ENCODE results near the gene HAP1. TPM values are rescaled to one million over a fixed set of nuclear protein-coding genes. Genes with fewer than 3 reads are reported as not detected.

The HAP1 gene
- total RNA-seq, 1 experiment from 2014 or later = 3.2 TPM

- H3K4me1 ChIP-seq = peaks cover 8% of the 10 kb centered on the region; the same call in 1 of the 2 replicates
- no peaks in the 10 kb centered on the region for H3K27me3 ChIP-seq (replicated peaks; ENCODE audit: control insufficient read depth, insufficient read depth, low read length)
- H3K9me3 ChIP-seq = no peaks in the 10 kb centered on the region
- Mint-ChIP-seq H3K27me3 (ENCODE audit: insufficient read depth, unreplicated experiment) (no peaks in the 10 kb centered on the region), H3K27ac (ENCODE audit: unreplicated experiment) (peak overlapping the region; percentile 33), H3K9me3 (ENCODE audit: unreplicated experiment) (no peaks in the 10 kb centered on the region), H3K4me1 (ENCODE audit: low read depth, unreplicated experiment) (peaks cover 20% of the 10 kb centered on the region), H3K36me3 (ENCODE audit: insufficient read depth, unreplicated experiment) (peaks cover 81% of the 10 kb centered on the region), H3K4me3 (ENCODE audit: unreplicated experiment) (no peak overlapping the region)
- intact Hi-C loops (cut with micrococcal nuclease; ENCODE audit: unreplicated experiment) = no loop called here
- no TSS peak for BruUV-seq (replicated peaks)
- no peak for DNase-seq
- CTCF ChIA-PET = interaction anchor here (0.6 kb wide), 1 partner anchor 36 kb away, joined by 5 read pairs; no protein-coding TSS in a partner anchor
- POLR2A ChIA-PET = interaction anchor here (0.5 to 0.6 kb wide), 2 partner anchors 36 to 1278 kb away, joined by 4 to 6 read pairs; no protein-coding TSS in a partner anchor
- no peak overlapping the region for H3K4me3 ChIP-seq (ENCODE audit: low read depth, low read length)
- no peak for TF ChIP-seq CTCF (IDR thresholded peaks at IDR 0.05; ENCODE audit: insufficient read depth in 1 of 2, low read depth in 1 of 2, low read length in 1 of 2, severe bottlenecking in 1 of 2, unreplicated experiment in 1 of 2)
- H3K36me3 ChIP-seq (ENCODE audit: control insufficient read depth, insufficient read depth, low read length) = peaks cover 18% of the 10 kb centered on the region
Observed at GRCh38 chr17:41692722-41693521, 41.5 kb downstream of the HAP1 start.

- Mint-ChIP-seq H3K36me3 (ENCODE audit: insufficient read depth, unreplicated experiment) (peaks cover 87% of the 10 kb centered on the region), H3K4me1 (ENCODE audit: low read depth, unreplicated experiment) (peaks cover 24% of the 10 kb centered on the region), H3K9me3 (ENCODE audit: unreplicated experiment) (no peaks in the 10 kb centered on the region), H3K27me3 (ENCODE audit: insufficient read depth, unreplicated experiment) (no peaks in the 10 kb centered on the region), H3K4me3 (ENCODE audit: unreplicated experiment) (peak overlapping the region; percentile 99), H3K27ac (ENCODE audit: unreplicated experiment) (peak overlapping the region; percentile 24)
- ChIA-PET CTCF (interaction anchor here (0.6 kb wide), 2 partner anchors 8 to 104 kb away, joined by 3 read pairs; no protein-coding TSS in a partner anchor), POLR2A (interaction anchor here (0.6 to 0.7 kb wide), 2 partner anchors 109 to 875 kb away, joined by 3 to 4 read pairs; no protein-coding TSS in a partner anchor)
- Histone ChIP-seq H3K9me3 (no peaks in the 10 kb centered on the region), H3K4me1 (peaks cover 8% of the 10 kb centered on the region; the same call in 1 of the 2 replicates), H3K4me3 (ENCODE audit: low read depth, low read length) (no peak overlapping the region), H3K27me3 (replicated peaks; ENCODE audit: control insufficient read depth, insufficient read depth, low read length) (no peaks in the 10 kb centered on the region), H3K36me3 (ENCODE audit: control insufficient read depth, insufficient read depth, low read length) (peaks cover 18% of the 10 kb centered on the region)
- intact Hi-C loops (cut with micrococcal nuclease; ENCODE audit: unreplicated experiment) = no loop called here
- no peak for DNase-seq
- no peak for TF ChIP-seq CTCF (IDR thresholded peaks at IDR 0.05; ENCODE audit: insufficient read depth in 1 of 2, low read depth in 1 of 2, low read length in 1 of 2, severe bottlenecking in 1 of 2, unreplicated experiment in 1 of 2)
- no TSS peak for BruUV-seq (replicated peaks)
Observed at GRCh38 chr17:41691031-41691777, 43.2 kb downstream of the HAP1 start.

- DNase-seq = no peak
- POLR2A ChIA-PET = no interaction called here
Observed at GRCh38 chr17:41690497-41690896, 43.9 kb downstream of the HAP1 start.

More at GRCh38 chr17:41690497-41690896, 43.9 kb downstream of the HAP1 start:
- Histone ChIP-seq H3K36me3 (ENCODE audit: control insufficient read depth, insufficient read depth, low read length) (peaks cover 18% of the 10 kb centered on the region), H3K9me3 (no peaks in the 10 kb centered on the region), H3K4me1 (peaks cover 8% of the 10 kb centered on the region; the same call in 1 of the 2 replicates), H3K27me3 (replicated peaks; ENCODE audit: control insufficient read depth, insufficient read depth, low read length) (no peaks in the 10 kb centered on the region), H3K4me3 (ENCODE audit: low read depth, low read length) (no peak overlapping the region)
- Mint-ChIP-seq H3K27me3 (ENCODE audit: insufficient read depth, unreplicated experiment) (no peaks in the 10 kb centered on the region), H3K4me1 (ENCODE audit: low read depth, unreplicated experiment) (peaks cover 17% of the 10 kb centered on the region), H3K4me3 (ENCODE audit: unreplicated experiment) (peak overlapping the region; percentile 99), H3K9me3 (ENCODE audit: unreplicated experiment) (no peaks in the 10 kb centered on the region), H3K36me3 (ENCODE audit: insufficient read depth, unreplicated experiment) (peaks cover 80% of the 10 kb centered on the region), H3K27ac (ENCODE audit: unreplicated experiment) (no peak overlapping the region)
- no TSS peak for BruUV-seq (replicated peaks)
- CTCF ChIA-PET = interaction anchor here (0.6 to 3.0 kb wide), 3 partner anchors 11 to 105 kb away, joined by 3 to 26 read pairs (median 3); no protein-coding TSS in a partner anchor
- intact Hi-C loops (cut with micrococcal nuclease; ENCODE audit: unreplicated experiment) = no loop called here
- no peak for TF ChIP-seq CTCF (IDR thresholded peaks at IDR 0.05; ENCODE audit: insufficient read depth in 1 of 2, low read depth in 1 of 2, low read length in 1 of 2, severe bottlenecking in 1 of 2, unreplicated experiment in 1 of 2)

Measured in Caco-2 (cell line).